Measurements from ENCODE around the gene CHST11.

The CHST11 gene

DNA sequence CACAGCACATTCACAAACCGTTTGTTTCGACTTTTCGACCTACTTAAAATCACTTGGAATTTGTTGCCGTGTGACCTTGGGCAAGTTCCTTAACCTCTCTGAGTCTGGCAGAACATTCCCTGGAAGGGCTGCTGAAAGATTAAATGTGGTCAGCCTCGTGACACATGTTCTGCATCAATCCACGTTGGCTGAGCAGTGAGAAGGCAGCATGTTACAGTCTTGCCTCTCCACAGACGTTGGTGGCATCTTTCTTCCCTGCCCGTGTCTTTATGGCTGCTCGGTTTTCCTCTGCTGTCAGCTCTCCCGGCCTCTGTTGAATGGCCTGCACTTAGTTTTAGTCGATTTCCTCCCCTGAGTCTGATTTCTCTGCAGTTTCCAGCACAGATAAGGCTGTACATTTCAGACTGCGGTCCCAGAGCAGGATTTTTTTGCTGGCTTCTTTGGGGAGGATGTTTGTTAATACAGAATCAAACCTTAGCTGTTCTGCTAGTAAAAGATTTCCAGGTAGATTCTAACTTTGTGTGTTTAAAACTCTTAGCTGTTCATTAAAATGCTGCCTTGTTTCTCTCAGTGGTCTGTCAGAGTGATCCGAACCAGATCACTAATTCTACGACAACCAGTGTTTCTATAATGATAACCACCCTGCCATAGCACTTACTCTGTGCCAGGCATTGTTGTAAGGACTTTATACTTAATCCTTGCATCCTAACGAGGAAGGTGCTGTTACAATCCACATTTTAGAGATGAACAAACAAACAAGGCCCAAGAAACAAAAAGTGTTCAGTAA is 217.1 kb downstream of the CHST11 start:
- DNase-seq (ENCODE audit: low read depth), result peak; percentile 83

- no peak for DNase-seq (ENCODE audit: low read depth)
These were observed 219.9 kb downstream of the CHST11 start for GRCh38 chr12:104676636-104677035.

GRCh38 chr12:104677441-104678089 is 220.8 kb downstream of the CHST11 start:
- DNase-seq (ENCODE audit: low read depth), result no peak

- peak; percentile 25 for DNase-seq (ENCODE audit: low read depth)
These were observed 223.3 kb downstream of the CHST11 start for GRCh38 chr12:104680070-104680469.

DNA sequence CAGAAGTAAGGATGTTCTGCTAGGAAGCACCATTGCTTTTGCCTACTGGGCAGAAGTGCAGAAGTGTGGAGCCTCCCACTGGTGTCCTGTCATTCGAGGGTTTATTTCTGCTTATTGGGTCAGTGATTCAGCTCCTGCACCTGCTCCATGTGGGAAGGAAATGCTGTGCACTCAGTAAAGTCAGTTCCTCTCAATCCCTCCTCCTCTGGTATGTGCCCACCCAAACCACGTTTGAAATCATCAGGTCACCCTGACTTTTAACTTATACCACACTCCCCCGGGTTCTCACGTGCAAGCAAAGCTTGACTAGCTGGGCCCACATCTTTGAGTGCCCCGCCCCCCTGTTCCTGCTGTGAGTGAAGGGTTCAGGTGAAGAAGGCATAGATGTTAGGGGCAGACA is 223.7 kb downstream of the CHST11 start:
- no peak for DNase-seq (ENCODE audit: low read depth)

DNA sequence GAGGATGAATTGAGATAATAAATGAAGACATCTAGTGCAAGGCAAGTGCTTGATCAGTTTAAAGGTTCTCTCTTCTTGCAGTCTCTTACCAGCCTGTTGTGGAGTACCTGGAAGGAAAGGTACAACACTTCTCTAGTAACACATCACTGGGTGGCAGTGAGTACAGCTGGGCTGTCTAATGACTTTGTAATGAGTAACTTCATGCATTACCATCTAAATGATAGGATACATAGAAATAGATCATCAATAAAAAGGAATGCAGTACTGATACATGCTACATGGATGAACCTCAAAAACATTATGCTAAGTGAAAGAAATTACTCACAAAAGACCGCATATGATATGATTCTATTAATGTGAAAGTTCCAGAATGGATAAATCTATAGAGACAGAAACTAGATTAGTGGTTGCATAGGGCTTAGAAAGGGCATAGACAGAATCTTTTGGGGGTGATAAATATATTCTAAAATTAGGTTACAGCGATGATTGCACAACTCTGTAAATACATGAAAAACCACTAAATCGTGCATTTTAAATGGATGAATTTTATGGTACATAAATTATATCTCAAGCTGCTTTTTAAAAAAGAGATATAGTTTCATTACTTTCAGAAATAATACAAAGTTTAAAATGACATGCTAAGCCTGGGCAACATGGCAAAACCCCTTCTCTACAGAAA is 224.4 kb downstream of the CHST11 start:
- no peak for DNase-seq (ENCODE audit: low read depth)

DNA sequence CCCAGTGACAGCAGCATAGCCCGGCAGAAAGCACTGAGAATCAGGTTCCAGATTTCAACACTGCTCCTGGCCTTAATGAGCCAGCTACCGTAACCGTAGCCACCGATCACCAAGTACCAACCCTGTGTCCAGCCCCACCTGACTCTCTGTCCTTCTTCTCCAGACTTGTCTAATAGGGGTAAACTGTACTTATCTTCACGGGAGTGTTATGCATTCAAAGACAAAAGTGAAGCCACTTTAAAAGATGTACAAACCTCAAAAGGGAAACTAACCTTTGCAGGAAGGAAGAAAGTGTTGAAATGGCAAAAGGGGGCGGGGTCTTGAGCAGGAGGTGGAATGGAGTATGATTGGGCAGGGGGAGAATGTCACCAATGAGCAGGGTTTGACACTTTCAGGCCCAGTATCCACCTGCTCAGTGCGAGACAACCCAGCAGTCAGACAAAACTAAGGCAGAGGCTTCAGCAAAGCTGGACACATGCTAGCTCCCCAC is 226.1 kb downstream of the CHST11 start:
- DNase-seq (ENCODE audit: low read depth), result no peak

DNA sequence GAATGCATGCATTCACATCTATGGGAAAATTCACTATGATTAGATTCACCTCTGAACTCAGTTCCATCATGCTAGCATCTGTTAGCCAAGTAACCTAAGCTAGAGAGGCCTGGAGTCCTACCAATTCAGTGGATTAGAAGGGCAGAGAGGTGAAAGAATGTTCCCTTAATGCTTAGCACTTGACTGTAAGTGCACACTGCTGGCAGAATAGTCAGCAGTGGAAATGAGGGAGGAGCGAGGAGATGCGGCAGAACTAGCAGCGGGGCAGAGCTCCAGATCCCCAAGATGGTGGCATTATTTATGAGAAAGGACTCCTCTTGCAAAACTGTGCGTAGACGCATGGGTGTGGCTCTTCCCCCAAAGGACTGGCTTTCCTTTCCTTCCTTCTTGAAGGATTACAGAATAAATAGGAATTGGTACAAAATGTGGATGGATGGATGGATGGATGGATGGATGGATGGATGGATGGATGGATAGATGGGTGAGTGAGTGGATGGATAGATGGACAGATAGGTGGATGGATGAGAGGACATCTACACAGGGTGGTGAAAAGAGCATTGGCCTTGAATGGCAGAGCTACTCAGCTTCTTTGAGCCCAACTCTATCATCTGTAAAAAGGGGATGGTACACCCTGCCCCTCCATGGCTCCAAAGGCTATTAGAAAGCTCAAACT is 227.2 kb downstream of the CHST11 start:
- no peak for DNase-seq (ENCODE audit: low read depth)

DNA sequence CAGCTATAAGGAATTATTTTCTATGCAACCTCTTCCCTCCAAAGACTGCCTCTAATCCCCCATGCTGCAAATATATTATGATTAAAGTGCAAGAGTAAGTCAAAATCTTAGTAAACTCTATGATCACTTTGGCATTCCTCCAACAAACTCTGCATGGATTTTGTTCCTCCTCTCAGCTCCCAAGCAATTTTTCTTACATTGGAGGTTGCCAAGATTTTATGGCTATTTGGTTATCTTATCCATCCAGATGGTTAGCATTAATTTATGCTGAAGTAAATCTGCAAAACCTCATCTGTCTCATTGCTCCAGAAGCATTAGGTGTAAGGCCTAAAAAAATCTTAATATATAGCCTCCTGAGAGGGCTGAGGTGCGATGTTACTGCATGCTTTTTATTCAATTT is 228.1 kb downstream of the CHST11 start:
- DNase-seq (ENCODE audit: low read depth), result peak; percentile 44

GRCh38 chr12:104685366-104685765 is 228.6 kb downstream of the CHST11 start:
- no peak for DNase-seq (ENCODE audit: low read depth)

DNA sequence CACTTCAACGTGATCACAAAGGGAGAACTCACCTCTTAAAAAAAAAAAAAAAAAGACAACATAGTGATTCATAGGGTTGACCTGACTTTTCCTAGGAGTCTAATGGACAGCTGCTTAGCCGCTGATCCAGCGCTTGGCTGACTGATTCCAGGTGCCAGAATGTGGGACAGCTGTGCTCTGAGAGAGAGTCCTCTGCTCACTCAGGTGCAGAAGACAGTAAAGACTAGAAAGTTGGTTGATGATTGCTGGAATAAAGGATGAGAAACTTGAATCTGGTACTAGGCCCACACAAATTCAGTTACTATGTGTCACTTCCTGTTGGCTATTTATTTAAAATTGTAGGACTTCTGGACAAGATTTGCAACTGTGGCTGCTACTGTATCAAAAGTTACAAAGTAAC is 229.4 kb downstream of the CHST11 start:
- no peak for DNase-seq (ENCODE audit: low read depth)

DNA sequence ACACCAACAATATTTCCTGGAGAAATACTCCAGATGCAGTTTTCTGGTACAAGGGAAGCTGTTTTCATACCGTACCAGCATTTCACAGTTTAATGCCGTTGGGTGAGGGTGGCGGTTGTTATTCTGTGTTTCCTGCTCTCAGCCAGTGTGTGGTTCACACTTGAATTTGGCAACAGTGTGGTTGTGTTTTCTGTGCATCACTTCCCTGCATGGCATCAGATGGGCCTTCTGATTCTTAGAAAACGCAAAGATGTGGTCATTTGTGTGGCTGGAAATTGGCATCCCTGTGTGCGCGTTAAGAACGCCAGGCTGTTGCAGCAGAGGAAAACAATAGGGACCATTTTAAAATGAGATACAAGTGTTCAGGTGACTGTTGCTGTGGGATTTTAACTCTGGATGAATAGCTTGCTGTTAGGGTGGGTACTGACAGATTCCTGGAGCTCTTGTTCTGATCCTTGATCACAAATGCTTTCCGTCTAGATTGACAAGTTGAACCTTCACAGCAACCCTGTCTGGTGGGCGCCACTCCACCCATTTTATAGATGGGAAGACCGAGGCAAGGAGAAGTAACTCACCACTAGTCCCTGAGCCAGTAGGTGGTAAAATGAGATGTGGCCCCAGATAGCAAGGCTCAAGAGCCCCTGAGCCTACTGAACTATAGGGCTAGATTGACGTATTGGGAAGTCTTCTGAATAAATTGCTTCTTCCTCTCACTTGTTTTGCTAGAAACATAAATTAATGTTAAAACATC is 231.2 kb downstream of the CHST11 start:
- no peak for DNase-seq (ENCODE audit: low read depth)

GRCh38 chr12:104689635-104690034 is 232.9 kb downstream of the CHST11 start:
- no peak for DNase-seq (ENCODE audit: low read depth)

GRCh38 chr12:104691721-104692556 is 235.2 kb downstream of the CHST11 start:
- DNase-seq (ENCODE audit: low read depth), result no peak

DNA sequence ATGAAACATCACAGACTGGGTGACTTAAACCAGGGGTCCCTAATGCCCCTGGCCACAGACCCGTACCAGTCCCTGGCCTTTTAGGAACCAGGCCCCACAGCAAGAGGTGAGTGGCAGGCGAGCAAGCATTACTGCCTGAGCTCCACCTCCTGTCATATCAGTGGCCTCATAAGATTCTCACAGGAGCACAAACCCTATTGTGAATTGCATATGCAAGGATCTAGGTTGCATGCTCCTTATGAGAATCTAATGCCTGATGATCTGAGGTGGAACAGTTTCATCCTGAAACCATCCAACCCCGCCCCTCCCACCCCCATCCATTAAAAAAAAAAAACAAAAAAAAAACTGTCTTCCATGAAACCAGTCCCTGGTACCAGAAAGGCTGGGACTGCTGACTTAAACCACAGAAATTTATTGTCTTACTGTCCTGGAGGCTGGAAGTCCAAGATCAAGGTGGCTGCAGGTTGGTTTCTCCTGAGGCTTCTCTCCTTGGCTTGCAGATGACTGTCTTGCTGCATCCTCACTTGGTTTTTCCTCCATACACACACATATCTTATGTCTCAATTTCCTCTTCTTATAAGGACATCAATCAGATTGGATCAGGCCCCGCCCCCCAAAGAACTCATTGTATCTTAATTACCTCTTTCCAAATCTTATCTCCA is 235.9 kb downstream of the CHST11 start:
- no peak for DNase-seq (ENCODE audit: low read depth)

DNA sequence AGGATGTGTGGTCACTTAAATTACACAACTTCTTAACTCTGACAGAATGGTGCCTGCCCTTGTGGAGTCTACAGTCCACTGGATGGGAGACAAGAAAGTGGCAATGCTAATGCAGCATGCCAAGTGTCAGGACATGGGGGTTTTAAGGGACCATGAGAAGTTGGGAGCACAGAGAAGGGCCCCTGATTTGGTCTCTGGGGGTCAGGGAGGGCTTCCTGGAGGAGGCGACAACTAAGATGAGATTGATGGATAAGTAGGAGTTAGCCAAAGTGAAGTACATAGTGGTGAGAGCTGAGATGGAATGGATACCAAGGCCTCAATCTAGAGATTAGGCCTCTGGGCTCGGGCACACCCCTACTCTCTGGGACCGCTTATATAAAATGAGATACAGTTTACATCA is 236.7 kb downstream of the CHST11 start:
- no peak for DNase-seq (ENCODE audit: low read depth)

DNA sequence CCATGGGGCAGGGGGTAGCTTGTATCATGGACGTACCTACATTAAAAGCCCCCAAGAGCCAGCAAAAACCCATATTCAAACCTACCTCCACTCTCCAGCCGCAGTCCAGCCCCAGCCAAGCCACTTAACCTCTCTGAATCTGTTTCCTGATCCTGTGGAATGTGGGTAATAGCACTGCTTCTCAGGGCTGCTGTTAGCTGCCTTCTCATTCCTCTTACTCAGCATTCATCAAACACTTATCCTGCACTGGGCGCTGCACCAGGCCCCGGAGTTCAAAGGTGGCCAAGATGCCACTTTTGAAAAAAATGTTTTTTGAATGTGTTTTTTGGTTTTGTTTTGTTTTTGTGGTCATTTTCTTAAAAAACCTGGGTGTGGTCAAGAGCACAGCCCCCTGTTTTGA is 237.4 kb downstream of the CHST11 start:
- no peak for DNase-seq (ENCODE audit: low read depth)

DNA sequence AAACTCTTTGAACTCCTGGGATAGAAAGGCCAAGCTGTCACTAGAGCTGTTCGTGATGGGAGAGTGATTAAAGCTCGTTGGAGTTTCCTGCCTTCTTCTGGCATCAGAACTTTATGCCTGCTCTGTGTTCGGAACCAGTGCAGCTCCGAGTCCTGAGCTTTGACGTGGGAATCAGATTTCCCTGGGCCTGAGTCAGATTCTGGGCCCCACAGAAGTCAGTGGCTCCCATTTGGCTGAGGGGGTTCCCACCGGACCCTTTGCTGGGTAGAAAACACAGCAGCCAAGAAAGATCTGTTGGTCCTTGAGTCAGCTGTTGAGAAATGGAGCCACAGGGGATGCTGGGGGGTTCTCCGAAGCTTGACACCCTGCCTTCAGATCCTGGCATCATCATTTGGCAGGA is 238.0 kb downstream of the CHST11 start:
- DNase-seq (ENCODE audit: low read depth), result peak; percentile 78

DNA sequence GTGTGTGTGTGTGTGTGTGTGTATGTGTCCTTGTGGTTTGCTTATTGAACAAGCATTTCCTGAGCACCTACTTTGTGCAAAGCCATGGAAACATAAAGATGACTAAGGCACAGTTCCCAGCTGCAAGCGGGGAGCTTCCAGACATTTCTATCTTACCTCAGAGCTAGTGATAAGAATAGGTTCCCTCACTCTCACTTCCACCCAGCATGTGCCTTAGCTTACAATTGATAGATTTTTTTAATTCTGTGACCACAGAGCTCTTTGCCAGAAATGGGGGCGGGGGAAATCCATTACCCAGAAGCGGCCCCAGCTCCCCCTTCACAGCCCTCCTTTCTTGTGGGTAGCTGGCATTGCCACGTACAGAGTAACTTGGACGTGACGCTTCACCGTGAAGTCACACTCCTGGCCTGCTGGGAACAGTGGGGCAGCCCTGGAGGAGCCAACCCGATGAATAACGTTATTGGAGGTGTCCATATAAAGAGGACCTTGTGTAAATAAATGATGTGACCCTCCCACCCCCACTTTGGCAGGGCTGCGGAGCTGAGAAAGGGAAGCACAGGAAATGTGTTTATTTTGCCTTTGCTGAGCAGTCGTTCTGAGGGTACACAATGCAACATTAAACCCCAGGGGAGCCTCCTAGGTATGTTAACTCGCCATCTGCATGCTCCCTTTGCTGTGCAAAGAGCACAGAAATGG is 238.9 kb downstream of the CHST11 start:
- DNase-seq (ENCODE audit: low read depth), result peak; percentile 94

GRCh38 chr12:104697186-104697585 is 240.4 kb downstream of the CHST11 start:
- no peak for DNase-seq (ENCODE audit: low read depth)

Measured in fibroblast of gingiva (primary cell).